Adrenal gland (tissue), 12 donors: ENCODE results near the gene KIR3DL1. TPM values are rescaled to one million over a fixed set of nuclear protein-coding genes. Genes with fewer than 3 reads are reported as not detected.
"Not testable (repeated sequence)": the region's sequence is repeated elsewhere in the genome, so short reads cannot be mapped to it uniquely, and the experiment has no call there.

Experiments
- DNase-seq, 7 donors: peaks; one replicate each; pipeline ENCODE4 v3.0.0-alpha.2; 2019 to 2020
- H3K27ac ChIP-seq, 5 donors: fragments of 200-600 bp; sonication (generic) in 4 of 5; 1 replicate in 3 of 5; 2 replicates in 2 of 5; pipeline versions ENCODE4 v1.5.1 to v1.8.0; 2016 to 2020; ENCODE audit warnings: mild to moderate bottlenecking in 1 of 5
- H3K27me3 ChIP-seq: fragments of 200-600 bp; 2 replicates; pipeline ENCODE4 v1.8.0; 2021
- H3K36me3 ChIP-seq, 2 donors: fragments of 200-600 bp; replicated peaks in 1 of 2; 1 replicate in 1 of 2; 2 replicates in 1 of 2; pipeline versions ENCODE4 v1.5.1 to v1.8.0; 2018 to 2022
- H3K4me1 ChIP-seq, 2 donors: fragments of 200-600 bp; replicated peaks in 1 of 2; 1 replicate in 1 of 2; 2 replicates in 1 of 2; pipeline versions ENCODE4 v1.5.1 to v1.8.0; 2018 to 2021
- H3K4me3 ChIP-seq, 4 donors: fragments of 200-600 bp; sonication (generic) in 3 of 4; one replicate each; pipeline ENCODE4 v1.5.1; 2016 to 2018
- H3K9me3 ChIP-seq, 3 donors: fragments of 200-600 bp; sonication (generic) in 1 of 3; replicated peaks in 1 of 3; 1 replicate in 2 of 3; 2 replicates in 1 of 3; pipeline versions ENCODE4 v1.5.1 to v1.8.0; 2016 to 2021
- POLR2A ChIP-seq, 2 donors: fragments of 450-650 bp; IDR thresholded peaks; one replicate each; pipeline ENCODE4 v1.6.1; 2017; ENCODE audit warnings: antibody characterized with exemption in 2 of 2, mild to moderate bottlenecking in 2 of 2, moderate library complexity in 1 of 2
- WGBS, 4 donors: extraction: QIAGEN DNeasy Blood & Tissue Kit in 2 of 4; methylation state at CpG; one replicate each; pipeline versions ENCODE4 v1.1.5 to v1.1.7; 2013 to 2017; 5-methylcytosine and 5-hydroxymethylcytosine counted together
- intact Hi-C, 2 donors: fragments of 100-400 bp; cut with DNase I; formaldehyde crosslinking; loops; one replicate each; pipeline versions ENCODE4 v1.14.1 to v1.15.0; 2022 to 2023
- polyA plus RNA-seq, 3 donors: library from polyadenylated mRNA; stranded (reverse); fragments of 200-250 nt in 2 of 3; fragments of 350-450 nt in 1 of 3; fragmentation: Illumina TruSeq in 1 of 3; extraction: RNeasy Lipid Tissue Mini Kit (QIAGEN cat#74804) in 1 of 3; gene quantifications; one replicate each; pipeline ENCODE4 v1.2.3, GENCODE V29; 2013 to 2014
- total RNA-seq, 9 donors: library from RNA; depleted of rRNA in 4 of 9; stranded (reverse); fragments of >200 nt in 4 of 9; fragments of 120-200 nt in 1 of 9; fragmentation: NEBNext Ultra II Directional in 1 of 9; extraction: Animal tissue kit (Norgen Biotek cat#: 25700) in 1 of 9; gene quantifications; one replicate each; pipeline versions ENCODE4 v1.1.0 to v1.2.4, GENCODE V29; 2013 to 2023
- TF ChIP-seq, protein P1 (sequence below), 6 experiments: fragments of 450-650 bp in 4 of 6; fragments of 200-600 bp in 2 of 6; sonication (generic) in 1 of 6; IDR thresholded peaks; 1 replicate in 5 of 6; 2 replicates in 1 of 6; pipeline versions ENCODE4 v1.5.1 to v1.8.0; 2016 to 2021; ENCODE audit warnings: antibody characterized with exemption in 6 of 6, mild to moderate bottlenecking in 2 of 6, moderate library complexity in 1 of 6
- donor health status: healthy with polysubstance abuse.
- donor health status: Bipolar disorder and iron deficiency.
- donor health status: DM: yes; HTN: yes; CAD: no.
- donor health status: DM: no; HTN: no; CAD: no.
- donor health status: DM: no; HTN: no; CAD: no.
- donor health status: DM: yes; HTN: yes; CAD: no.

The KIR3DL1 gene
- total and polyA plus RNA-seq, 12 donors = 0.09 to 0.11 TPM; not detected in 10

GRCh38 chr19:54805665-54806515 is 10.4 kb upstream of the KIR3DL1 start:
- Histone ChIP-seq H3K27ac (no peak overlapping the region), H3K36me3 (no peaks in the 10 kb centered on the region), H3K9me3 (no peaks in the 10 kb centered on the region), H3K4me3 (no peak overlapping the region), H3K4me1 (no peaks in the 10 kb centered on the region), H3K27me3 (no peaks in the 10 kb centered on the region)
- 74 to 82% (median 80%) methylated on average over 14 of the region's 14 CpGs for WGBS, 4 donors
- no peak for DNase-seq
- TF ChIP-seq, protein P1, sequence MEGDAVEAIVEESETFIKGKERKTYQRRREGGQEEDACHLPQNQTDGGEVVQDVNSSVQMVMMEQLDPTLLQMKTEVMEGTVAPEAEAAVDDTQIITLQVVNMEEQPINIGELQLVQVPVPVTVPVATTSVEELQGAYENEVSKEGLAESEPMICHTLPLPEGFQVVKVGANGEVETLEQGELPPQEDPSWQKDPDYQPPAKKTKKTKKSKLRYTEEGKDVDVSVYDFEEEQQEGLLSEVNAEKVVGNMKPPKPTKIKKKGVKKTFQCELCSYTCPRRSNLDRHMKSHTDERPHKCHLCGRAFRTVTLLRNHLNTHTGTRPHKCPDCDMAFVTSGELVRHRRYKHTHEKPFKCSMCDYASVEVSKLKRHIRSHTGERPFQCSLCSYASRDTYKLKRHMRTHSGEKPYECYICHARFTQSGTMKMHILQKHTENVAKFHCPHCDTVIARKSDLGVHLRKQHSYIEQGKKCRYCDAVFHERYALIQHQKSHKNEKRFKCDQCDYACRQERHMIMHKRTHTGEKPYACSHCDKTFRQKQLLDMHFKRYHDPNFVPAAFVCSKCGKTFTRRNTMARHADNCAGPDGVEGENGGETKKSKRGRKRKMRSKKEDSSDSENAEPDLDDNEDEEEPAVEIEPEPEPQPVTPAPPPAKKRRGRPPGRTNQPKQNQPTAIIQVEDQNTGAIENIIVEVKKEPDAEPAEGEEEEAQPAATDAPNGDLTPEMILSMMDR (IDR thresholded peaks at IDR 0.05) = no peak
- TF ChIP-seq POLR2A (IDR thresholded peaks at IDR 0.05) = no peak
- intact Hi-C loops = no loop called here

DNA sequence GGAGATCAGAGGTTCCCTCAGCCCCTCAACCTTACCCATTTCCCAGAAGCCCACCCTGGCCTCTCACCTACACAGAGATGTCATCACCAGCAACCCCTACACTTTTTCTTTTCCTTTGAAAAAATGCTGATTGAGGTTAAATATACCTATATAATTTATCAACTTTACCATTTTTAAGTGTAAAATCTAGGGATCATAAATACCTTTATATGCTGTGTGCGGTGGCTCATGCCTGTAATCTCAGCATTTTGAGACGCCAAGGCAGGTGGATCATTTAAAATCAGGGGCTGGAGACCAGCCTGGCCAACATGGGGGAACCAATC is 9.8 kb upstream of the KIR3DL1 start:
- WGBS, 4 donors = 56 to 84% (median 79%) methylated on average over 2 of the region's 2 CpGs
- Histone ChIP-seq H3K36me3 (no peaks in the 10 kb centered on the region), H3K4me3 (no peak overlapping the region), H3K27ac (no peak overlapping the region), H3K4me1 (no peaks in the 10 kb centered on the region), H3K9me3 (no peaks in the 10 kb centered on the region), H3K27me3 (no peaks in the 10 kb centered on the region)
- TF ChIP-seq, protein P1 (IDR thresholded peaks at IDR 0.05) = no peak
- TF ChIP-seq POLR2A (IDR thresholded peaks at IDR 0.05) = no peak
- intact Hi-C loops = no loop called here
- DNase-seq = no peak

DNA sequence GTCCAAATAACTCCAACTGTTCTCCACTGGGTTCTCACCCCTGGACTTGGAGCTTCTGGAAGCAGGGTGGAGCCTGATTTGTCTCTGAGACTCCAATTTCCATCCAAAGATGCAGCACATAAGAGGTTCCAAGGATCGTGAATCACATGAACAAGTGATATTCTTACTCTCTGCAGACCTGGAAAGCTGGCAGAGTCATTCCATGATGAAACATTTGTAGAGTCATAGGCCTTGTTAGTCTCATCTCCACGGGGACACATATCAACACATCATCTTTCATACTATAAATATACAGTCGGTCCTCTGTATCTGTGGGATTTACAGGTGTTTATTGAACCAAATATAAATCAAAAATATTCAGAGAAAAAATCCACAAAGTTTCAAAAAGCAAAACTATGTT is 1.7 kb upstream of the KIR3DL1 start:
- H3K4me3 ChIP-seq, H3K36me3 ChIP-seq, H3K27ac ChIP-seq, DNase-seq, H3K9me3 ChIP-seq, H3K27me3 ChIP-seq, H3K4me1 ChIP-seq, intact Hi-C loops: not testable (repeated sequence)
- 31 to 67% (median 61%) methylated on average over 3 of the region's 3 CpGs for WGBS, 4 donors

- Histone ChIP-seq H3K9me3 (no peaks in the 10 kb centered on the region), H3K27me3 (no peaks in the 10 kb centered on the region), H3K36me3 (no peaks in the 10 kb centered on the region), H3K4me1 (no peaks in the 10 kb centered on the region), H3K4me3 (no peak overlapping the region), H3K27ac (no peak overlapping the region)
- 77 to 84% (median 81%) methylated on average over 11 to 15 of the region's 15 CpGs for WGBS, 4 donors
- DNase-seq = no peak
- TF ChIP-seq, protein P1 (IDR thresholded peaks at IDR 0.05) = no peak
- TF ChIP-seq POLR2A (IDR thresholded peaks at IDR 0.05) = no peak
- intact Hi-C loops = no loop called here
Measured at GRCh38 chr19:54817670-54818536, 1.6 kb downstream of the KIR3DL1 start.

GRCh38 chr19:54824416-54824815 is 8.1 kb downstream of the KIR3DL1 start:
- WGBS, 4 donors = 49 to 72% (median 54%) methylated on average over 2 to 4 of the region's 4 CpGs
- H3K27ac ChIP-seq = not testable (repeated sequence)

DNA sequence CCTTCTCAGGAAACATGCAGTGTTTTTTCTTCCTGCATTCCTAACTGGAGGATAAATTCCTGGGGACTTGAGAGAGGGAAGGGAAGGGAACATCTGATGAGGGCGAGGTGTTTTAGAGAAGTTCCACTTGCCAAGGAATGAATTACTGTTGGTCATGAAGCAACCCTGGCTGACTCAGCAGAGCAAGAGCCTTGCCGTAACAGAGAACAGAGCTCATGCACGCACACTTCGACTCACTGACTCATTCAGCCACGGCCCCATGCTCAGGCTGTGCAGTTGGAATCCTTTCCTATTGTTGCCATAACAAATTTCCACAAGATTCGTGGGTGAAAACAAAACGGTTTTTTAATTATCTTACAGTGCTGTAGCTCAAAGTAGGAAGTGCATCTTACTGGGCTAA is 9.1 kb downstream of the KIR3DL1 start:
- H3K27me3 ChIP-seq, H3K36me3 ChIP-seq, H3K4me3 ChIP-seq, H3K9me3 ChIP-seq, DNase-seq, intact Hi-C loops, H3K27ac ChIP-seq, H3K4me1 ChIP-seq: not testable (repeated sequence)
- 38 to 54% (median 51%) methylated on average over 6 to 7 of the region's 7 CpGs for WGBS, 4 donors

More at GRCh38 chr19:54824416-54824815, 8.1 kb downstream of the KIR3DL1 start:
- H3K4me3 ChIP-seq, DNase-seq, H3K9me3 ChIP-seq, H3K27me3 ChIP-seq, H3K4me1 ChIP-seq, H3K36me3 ChIP-seq, intact Hi-C loops: not testable (repeated sequence)

GRCh38 chr19:54828064-54828463 is 11.8 kb downstream of the KIR3DL1 start:
- H3K27ac ChIP-seq, intact Hi-C loops, H3K9me3 ChIP-seq, H3K27me3 ChIP-seq, H3K4me3 ChIP-seq, DNase-seq, H3K4me1 ChIP-seq, H3K36me3 ChIP-seq: not testable (repeated sequence)
- WGBS, 4 donors = 62 to 67% (median 64%) methylated on average over 6 to 8 of the region's 8 CpGs

DNA sequence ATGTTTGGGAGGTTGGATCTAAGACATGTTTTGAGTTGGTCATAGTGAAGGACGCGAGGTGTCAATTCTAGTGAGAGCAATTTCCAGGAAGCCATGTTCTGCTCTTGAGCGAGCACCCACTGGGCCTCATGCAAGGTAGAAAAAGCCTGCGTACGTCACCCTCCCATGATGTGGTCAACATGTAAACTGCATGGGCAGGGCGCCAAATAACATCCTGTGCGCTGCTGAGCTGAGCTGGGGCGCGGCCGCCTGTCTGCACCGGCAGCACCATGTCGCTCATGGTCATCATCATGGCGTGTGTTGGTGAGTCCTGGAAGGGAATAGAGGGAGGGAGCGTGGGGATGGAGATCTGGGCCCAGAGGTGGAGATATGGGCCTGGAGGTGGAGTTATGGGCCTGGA is 16.2 kb downstream of the KIR3DL1 start, which contains the start of gene KIR2DS4:
Gene KIR2DS4 (plus strand): TSS at position 181 of the 400 bp plus-strand sequence.
- H3K27me3 ChIP-seq, H3K4me3 ChIP-seq, intact Hi-C loops, H3K4me1 ChIP-seq, DNase-seq, H3K9me3 ChIP-seq, H3K36me3 ChIP-seq, H3K27ac ChIP-seq: not testable (repeated sequence)
- WGBS, 4 donors = 84 to 95% (median 90%) methylated on average over 6 to 14 of the region's 14 CpGs
